GM21723 (cell line): Measurements from ENCODE around the gene MSH5.
"Not testable (repeated sequence)": the region's sequence is repeated elsewhere in the genome, so short reads cannot be mapped to it uniquely, and the experiment has no call there.

ENCODE experiments used
- ATAC-seq: cut with Tn5 transposase; IDR thresholded peaks from one replicate; pipeline ENCODE4 v1.9.1; 2021; ENCODE audit warnings: mild to moderate bottlenecking, moderate library complexity; ENCODE audit not compliant: unreplicated experiment

MSH5 gene

GRCh38 chr6:31739639-31740396 lies at the start of gene MSH5:
MSH5 (plus strand) TSS chr6:31740005; CDS start chr6:31740467, 462 bp downstream.
- peak; percentile 64 for ATAC-seq

DNA sequence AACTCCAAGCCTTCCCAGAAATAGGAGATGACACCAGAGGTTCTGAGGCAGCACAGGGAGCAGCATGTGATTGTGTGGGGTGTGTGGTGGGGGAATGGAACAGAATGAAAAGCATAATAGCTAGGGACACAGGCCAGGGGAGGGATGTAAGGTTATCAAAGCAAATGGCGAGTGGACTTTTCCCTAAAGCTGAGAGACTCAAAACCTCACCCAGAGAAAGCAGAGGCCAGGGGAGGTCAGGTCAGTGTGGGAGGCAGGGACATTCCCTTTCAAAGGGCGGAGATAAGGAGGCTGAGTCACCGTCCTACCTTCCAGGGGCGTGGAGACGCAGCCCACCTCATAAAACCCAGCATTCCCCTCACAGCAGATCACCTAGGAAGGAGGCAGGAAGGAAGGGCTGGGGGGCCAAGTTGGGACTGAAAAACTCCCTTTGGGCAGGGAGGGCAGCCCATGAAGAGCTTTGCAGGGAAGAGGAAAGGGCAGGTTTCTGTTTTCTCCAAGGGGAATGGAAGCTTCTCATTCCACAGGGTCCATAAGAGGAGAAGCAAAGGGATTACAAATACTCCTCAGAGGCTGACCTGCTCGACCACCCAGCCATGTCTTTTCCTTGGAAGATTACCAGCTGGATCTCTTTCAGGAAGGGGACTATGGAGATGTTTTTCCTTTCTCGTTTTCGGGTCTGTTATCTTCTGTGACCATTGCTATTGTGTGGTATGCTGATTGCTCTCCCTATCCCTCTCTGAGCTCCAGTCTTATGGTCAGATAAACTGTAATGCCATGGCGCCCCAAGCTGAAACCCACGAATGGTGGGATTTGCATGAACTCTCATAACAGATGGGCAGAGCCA lies 49.4 kb upstream of the MSH5 start:
- ATAC-seq: no peak

DNA sequence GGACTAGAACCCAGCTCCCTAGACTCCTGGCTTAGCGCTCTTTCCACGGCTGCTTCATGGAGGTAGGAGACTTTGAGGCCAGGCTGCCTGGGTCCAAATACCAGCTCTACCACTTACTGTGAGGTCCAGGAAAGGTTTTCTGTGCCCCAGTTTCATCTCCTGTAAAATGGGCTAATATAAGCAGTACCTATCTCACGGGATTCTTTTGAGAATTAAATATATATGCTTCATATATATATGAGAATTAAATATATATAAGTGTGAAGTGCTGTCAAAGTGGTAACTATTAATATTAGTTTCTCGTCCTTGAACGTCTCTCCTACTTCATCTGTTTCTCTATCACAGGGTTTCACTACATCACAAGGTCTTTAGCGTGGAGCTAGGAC lies 48.7 kb upstream of the MSH5 start:
- no peak for ATAC-seq

- ATAC-seq: no peak
These were observed 48.2 kb upstream of the MSH5 start for GRCh38 chr6:31691564-31692108.

GRCh38 chr6:31692353-31692752 lies 47.5 kb upstream of the MSH5 start:
- no peak for ATAC-seq

- no peak for ATAC-seq
These were observed 46.9 kb upstream of the MSH5 start for GRCh38 chr6:31692886-31693285.

- no peak for ATAC-seq
These were observed 46.3 kb upstream of the MSH5 start for GRCh38 chr6:31693535-31693934.

DNA sequence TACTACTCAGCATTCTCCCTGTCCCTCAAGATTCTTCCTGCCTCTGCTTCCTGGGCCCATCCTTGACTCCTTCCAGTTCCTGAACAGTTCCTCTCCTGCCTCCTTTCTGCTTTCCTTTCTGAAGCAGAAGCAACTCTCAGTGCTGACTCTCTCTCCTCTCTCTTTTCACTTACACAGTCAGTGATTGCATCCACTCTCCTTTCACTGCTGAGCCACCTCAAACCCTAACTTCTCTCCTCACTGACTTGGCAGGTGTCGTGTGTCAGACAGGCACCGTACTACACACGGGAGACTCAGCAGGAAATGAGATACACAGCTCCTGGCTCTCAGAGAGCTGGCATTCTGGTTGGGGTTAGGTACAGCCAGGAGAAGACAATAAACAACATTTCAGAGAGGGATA lies 42.2 kb upstream of the MSH5 start:
- ATAC-seq: no peak

- ATAC-seq: no peak
These were observed 38.9 kb upstream of the MSH5 start for GRCh38 chr6:31700740-31701401.

- ATAC-seq: no peak
These were observed 38.0 kb upstream of the MSH5 start for GRCh38 chr6:31701666-31702404.

DNA sequence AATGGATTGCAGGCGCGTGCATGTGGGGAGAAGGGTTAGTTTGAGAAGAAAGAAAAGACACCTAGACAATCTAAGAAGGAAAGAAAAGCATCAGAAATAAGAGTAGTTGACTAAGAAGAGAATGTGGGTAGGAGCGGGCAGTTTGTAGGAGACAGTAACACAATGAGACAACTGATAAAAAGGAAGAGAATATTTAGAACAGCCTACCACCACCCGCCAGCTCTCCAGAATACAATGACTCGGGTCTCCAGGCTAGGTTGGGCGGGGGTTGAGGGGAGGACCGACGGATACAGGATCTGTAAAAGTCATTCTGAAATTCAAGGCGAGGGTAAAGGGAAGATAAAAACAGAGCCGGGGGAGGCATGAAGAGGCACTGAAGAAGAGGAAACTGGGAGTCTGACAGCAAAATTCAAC lies 37.4 kb upstream of the MSH5 start:
- no peak for ATAC-seq

DNA sequence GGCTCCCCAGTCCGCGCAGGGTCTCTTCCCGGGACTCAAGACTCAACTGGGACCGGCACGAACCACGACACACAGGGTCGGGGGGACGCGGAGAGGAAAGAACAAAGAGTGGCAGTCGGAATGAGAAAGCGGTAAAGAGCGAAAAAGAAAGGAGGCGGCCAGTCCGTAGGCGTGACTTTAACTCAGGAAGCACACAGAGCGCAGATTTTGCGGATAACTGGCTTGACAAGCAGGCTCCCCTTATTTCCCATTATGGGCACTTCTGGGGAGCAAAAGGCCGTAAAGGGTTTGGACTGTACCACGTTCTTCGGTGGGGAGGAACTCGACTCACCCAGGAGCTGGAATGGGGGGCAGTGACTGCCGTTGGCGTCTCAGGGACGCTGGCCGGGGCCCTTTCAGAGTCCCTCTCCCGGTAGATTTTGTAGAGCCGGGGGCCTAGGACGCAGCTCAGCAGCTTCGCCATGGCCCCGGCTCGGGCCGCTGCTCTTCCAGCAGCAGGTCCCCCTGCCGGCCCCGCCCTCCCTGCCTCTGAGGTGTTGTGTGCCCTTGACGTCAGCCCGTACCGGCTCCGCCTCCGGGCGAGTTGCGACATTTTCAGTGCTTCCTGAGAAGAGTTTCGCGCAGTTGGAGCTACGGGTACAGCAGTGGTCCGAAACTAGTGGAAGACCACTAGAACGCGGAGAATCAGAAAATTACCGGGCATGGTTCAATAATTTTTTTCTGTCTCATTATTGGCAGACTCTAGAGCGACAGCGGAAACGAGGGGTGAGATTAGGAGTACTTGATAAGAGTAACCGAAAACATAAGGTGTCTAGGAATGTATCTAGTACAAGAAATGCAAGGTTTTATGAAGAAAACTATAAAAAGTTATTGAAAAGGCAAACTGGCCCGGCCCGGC lies 36.7 kb upstream of the MSH5 start, which contains the start of gene ABHD16A:
Gene ABHD16A (minus strand): TSS at position 506 of the 898 bp plus-strand sequence. CDS start 43 bp downstream, at position 463.
- ATAC-seq: peak; percentile 87

DNA sequence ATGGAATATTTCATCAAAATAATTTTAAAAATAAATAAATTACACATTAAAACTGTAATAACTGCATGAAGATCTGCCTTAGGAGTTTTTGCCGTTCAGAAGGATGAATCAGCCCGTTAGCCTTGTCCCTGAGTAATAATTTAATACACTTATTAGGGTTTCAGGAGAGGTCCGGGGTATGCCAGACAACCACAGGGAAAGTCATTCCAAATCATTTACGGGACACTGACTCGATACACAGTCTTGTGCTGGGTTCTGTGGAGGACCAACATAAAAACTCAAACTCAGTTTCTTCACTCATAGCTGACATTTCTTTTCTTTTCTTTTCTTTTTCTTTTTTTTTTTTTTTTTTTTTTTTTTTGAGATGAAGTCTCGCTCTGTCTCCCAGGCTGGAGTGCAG lies 33.9 kb upstream of the MSH5 start:
- no peak for ATAC-seq

GRCh38 chr6:31706599-31706998 lies 33.2 kb upstream of the MSH5 start, which contains the start of gene LY6G6F:
LY6G6F (plus strand) TSS chr6:31706866; CDS start chr6:31706907, 41 bp downstream.
- no peak for ATAC-seq

DNA sequence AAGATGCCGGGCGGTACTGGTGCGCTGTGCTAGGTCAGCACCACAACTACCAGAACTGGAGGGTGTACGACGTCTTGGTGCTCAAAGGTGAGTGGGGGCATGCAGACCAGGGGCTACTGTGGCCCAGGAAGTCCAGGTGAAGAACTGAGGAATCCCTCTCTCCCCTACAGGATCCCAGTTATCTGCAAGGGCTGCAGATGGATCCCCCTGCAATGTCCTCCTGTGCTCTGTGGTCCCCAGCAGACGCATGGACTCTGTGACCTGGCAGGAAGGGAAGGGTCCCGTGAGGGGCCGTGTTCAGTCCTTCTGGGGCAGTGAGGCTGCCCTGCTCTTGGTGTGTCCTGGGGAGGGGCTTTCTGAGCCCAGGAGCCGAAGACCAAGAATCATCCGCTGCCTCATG lies 32.1 kb upstream of the MSH5 start:
- ATAC-seq: no peak

DNA sequence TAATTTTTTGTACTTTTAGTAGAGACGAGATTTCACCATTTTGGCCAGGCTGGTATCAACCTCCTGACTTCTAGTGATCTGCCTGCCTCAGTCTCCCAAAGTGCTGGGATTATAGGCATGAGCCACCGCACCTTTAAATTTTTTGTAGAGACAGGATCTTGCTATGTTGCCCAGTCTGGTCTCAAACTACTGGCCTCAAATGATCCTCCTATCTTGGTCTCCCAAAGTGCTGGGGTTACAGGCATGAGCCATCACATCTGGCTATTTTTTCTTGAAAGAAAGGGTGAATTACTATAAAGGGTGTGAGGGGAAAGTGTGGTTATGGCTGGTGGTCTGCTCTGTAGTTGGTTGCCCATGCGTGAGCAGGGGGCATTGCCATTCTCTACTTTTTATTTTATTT lies 31.6 kb upstream of the MSH5 start:
- ATAC-seq: no peak

- not testable (repeated sequence) for ATAC-seq
These were observed 30.6 kb upstream of the MSH5 start for GRCh38 chr6:31709157-31709556.

DNA sequence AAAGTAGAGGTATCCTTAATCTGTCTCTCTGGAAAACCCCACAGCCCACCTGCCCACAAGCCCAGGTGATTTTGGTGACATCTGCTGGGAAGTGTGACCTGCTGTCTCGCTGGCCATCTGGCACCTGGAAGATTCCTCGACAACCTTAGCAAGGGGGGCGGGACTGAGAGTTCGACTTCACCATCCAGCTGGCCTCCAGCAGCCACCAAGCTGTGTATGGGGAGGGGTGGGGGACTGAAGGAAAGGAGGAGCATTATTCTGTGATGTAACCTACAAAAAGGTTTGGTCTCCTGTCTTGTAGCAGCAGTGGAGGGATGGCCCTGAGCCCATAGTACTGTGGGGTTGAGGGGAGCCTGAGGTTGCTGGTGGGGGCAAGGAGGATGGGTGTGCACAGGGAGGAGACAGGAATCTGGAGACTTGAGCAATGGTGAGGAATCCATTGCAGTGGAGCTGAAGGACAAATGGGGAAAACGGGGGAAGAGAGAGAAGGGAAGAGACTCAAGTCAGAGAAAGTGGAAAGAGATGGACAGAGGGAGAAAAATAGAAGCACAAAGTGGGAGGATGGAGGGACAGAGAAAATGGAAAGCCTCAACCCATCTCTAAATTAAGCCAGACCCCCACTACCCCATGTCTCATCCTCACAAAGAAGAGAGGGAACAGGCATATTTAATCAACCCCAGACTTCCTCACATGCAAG lies 29.1 kb upstream of the MSH5 start:
- ATAC-seq: no peak

DNA sequence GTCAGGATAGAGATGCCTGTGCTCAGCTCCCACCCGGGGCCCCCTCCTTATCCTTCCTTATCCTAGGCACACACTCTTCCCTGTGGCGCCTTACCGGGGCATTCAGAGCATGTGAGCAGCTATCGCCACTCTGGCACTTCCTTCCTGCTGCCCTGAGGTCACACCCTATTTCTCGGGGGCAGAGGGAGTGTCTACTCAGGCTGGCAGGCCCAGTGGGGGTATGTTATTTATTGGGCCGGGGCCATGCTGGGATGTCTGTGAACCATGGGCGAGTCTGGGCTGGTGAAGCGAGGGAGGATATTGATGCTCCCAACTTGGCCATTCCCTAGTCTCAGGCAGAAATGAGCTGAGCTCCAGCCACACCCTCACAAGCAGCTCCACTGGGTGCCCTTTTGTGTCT lies 28.6 kb upstream of the MSH5 start:
- no peak for ATAC-seq
